Upper lobe of left lung (tissue), 4 donors: ENCODE data around the gene L3HYPDH.

ENCODE experiments used
- EP300 ChIP-seq, 4 donors: sonication (generic); formaldehyde crosslinking; IDR thresholded peaks; one replicate each; pipeline ENCODE4 v1.5.1; 2017; ENCODE audit warnings: antibody characterized with exemption in 4 of 4, control low read depth in 2 of 4
- TF ChIP-seq, protein P1 (sequence below), 6 experiments: fragments of 450-650 bp in 4 of 6; fragments of 200-600 bp in 2 of 6; sonication (generic) in 2 of 6; IDR thresholded peaks; one replicate each; pipeline ENCODE4 v1.5.1; 2016 to 2019; ENCODE audit warnings: antibody characterized with exemption in 6 of 6

DNA sequence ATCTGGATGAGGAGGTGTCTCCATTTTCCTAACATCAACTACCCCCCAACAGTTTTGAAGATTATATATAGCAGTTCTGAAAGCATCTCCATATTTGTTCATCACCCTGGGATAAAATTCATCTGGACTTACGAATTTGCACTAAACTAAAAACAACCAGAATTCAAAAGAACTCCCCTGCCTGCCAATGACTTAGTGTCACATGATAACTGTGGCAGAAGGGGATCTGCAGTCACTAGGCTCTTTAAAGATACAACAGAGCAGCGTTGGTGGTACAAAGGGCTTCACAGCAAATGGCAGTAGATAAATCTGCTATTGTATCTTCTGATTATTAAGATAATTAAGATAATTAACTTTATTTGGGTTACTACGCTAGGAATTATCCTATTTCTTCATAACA, 49.1 kb downstream of the L3HYPDH start:
- TF ChIP-seq, protein P1, sequence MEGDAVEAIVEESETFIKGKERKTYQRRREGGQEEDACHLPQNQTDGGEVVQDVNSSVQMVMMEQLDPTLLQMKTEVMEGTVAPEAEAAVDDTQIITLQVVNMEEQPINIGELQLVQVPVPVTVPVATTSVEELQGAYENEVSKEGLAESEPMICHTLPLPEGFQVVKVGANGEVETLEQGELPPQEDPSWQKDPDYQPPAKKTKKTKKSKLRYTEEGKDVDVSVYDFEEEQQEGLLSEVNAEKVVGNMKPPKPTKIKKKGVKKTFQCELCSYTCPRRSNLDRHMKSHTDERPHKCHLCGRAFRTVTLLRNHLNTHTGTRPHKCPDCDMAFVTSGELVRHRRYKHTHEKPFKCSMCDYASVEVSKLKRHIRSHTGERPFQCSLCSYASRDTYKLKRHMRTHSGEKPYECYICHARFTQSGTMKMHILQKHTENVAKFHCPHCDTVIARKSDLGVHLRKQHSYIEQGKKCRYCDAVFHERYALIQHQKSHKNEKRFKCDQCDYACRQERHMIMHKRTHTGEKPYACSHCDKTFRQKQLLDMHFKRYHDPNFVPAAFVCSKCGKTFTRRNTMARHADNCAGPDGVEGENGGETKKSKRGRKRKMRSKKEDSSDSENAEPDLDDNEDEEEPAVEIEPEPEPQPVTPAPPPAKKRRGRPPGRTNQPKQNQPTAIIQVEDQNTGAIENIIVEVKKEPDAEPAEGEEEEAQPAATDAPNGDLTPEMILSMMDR (IDR thresholded peaks at IDR 0.05) = no peak
- TF ChIP-seq EP300 (IDR thresholded peaks at IDR 0.05) = no peak
